Natural killer cell treated with Interleukin-12 subunit alpha and Interleukin-12 subunit beta and Interleukin-15 and Interleukin-18, amount 100 ng/mL, for 72 hours (primary cell): ENCODE measurements around the gene PGK1. TPM values are rescaled to one million over a fixed set of nuclear protein-coding genes. Genes with fewer than 3 reads are reported as not detected.

Experiments
- ATAC-seq, 2 donors: fragments of 150-1000 bp; cut with Tn5 transposase in 1 of 2; sonication (Bioruptor Pico), chemical (Tn5 transposase) in 1 of 2; 2 replicates each; pipeline ENCODE4 v1.10.0; 2021
- DNase-seq: peaks from one replicate; pipeline ENCODE4 v3.0.0; 2022; ENCODE audit warnings: low spot score
- H3K27ac Mint-ChIP-seq, 2 donors: 1 replicate in 1 of 2; 2 replicates in 1 of 2; pipeline ENCODE4 v1.8.0; 2022; ENCODE audit warnings: mixed read lengths in 2 of 2, mild to moderate bottlenecking in 1 of 2, moderate library complexity in 1 of 2
- H3K27me3 Mint-ChIP-seq, 2 donors: 1 replicate in 1 of 2; 2 replicates in 1 of 2; pipeline ENCODE4 v1.8.0; 2022; ENCODE audit warnings: mixed read lengths in 2 of 2
- H3K36me3 Mint-ChIP-seq: one replicate; pipeline ENCODE4 v1.8.0; 2022; ENCODE audit warnings: mixed read lengths
- H3K4me1 Mint-ChIP-seq, 2 donors: 1 replicate in 1 of 2; 2 replicates in 1 of 2; pipeline ENCODE4 v1.8.0; 2022; ENCODE audit warnings: low read depth in 2 of 2, mixed read lengths in 2 of 2, mild to moderate bottlenecking in 1 of 2
- H3K4me3 Mint-ChIP-seq: one replicate; pipeline ENCODE4 v1.8.0; 2022; ENCODE audit warnings: mixed read lengths
- H3K9me3 Mint-ChIP-seq: 2 replicates; pipeline ENCODE4 v1.8.0; 2022; ENCODE audit warnings: mixed read lengths
- total RNA-seq, 2 donors: library from RNA; stranded (reverse); gene quantifications; one replicate each; pipeline ENCODE4 v1.2.3, GENCODE V29; 2022

The PGK1 gene
- total RNA-seq, 2 donors from 2014 or later, result 625 to 1,197 TPM

DNA sequence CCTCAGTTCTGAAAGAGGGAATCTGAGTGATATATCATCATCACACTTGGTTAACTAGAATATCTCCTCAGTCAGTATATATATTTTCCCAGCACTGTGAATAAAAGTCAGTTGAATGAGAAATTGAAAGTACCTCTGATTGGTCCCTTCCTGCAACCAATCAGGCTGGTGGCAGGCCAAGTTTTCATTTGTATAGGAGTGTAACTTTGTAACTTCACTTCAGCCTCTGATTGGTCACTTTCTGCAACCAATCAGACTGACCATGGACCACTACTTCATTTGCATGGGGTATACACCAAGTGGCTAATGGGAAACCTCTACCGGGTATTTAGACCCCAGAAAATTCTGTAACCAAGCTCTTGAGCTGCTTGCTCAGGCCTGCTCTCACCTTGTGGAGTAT lies 2.0 kb upstream of the PGK1 start:
- H3K9me3 Mint-ChIP-seq, result peaks cover 3% of the 10 kb centered on the region
- peaks cover 0 to 8% of the 10 kb centered on the region in 2 donors for H3K27me3 Mint-ChIP-seq
- ATAC-seq, result no peak
- H3K4me3 Mint-ChIP-seq, result no peak overlapping the region
- peaks cover 29% of the 10 kb centered on the region for H3K36me3 Mint-ChIP-seq
- peak overlapping the region in 1 of 2 donors; percentile 91 for H3K27ac Mint-ChIP-seq
- no peak for DNase-seq
- peaks cover 23 to 29% of the 10 kb centered on the region in 2 donors for H3K4me1 Mint-ChIP-seq

DNA sequence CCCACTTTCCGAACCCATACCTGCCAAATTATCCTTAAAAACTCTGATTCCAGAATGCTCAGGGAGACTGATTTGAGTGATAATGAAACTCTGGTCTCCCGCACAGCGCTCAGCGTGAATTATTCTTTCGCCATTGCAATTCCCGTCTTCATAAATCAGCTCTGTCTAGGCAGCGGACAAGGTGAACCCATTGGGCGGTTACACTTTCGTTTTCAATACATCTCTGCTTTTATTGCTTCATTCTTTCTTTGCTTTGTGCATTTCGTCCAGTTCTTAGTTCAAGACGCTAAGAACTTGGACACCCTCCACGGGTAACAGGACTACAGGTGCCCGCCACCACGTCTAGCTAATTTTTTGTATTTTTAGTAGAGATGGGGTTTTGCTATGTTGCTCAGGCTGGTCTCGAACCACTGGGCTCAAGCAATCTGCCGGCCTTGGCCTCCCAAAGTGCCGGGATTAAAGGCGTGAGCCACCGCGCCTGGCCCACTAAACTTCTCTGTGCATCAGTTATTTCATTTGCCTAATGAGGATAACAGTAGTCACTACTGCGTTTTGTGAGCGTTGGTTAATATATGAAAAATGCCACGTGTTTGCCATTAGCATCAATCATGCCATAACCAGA lies 936 bp upstream of the PGK1 start:
- Mint-ChIP-seq H3K27ac (peak overlapping the region; percentile 84 to 91), H3K4me3 (peak overlapping the region; percentile 98), H3K9me3 (peaks cover 3% of the 10 kb centered on the region), H3K4me1 (peaks cover 31 to 40% of the 10 kb centered on the region in 2 donors), H3K27me3 (peaks cover 0 to 3% of the 10 kb centered on the region in 2 donors), H3K36me3 (peaks cover 37% of the 10 kb centered on the region)
- ATAC-seq (no peak), DNase-seq (no peak)

DNA sequence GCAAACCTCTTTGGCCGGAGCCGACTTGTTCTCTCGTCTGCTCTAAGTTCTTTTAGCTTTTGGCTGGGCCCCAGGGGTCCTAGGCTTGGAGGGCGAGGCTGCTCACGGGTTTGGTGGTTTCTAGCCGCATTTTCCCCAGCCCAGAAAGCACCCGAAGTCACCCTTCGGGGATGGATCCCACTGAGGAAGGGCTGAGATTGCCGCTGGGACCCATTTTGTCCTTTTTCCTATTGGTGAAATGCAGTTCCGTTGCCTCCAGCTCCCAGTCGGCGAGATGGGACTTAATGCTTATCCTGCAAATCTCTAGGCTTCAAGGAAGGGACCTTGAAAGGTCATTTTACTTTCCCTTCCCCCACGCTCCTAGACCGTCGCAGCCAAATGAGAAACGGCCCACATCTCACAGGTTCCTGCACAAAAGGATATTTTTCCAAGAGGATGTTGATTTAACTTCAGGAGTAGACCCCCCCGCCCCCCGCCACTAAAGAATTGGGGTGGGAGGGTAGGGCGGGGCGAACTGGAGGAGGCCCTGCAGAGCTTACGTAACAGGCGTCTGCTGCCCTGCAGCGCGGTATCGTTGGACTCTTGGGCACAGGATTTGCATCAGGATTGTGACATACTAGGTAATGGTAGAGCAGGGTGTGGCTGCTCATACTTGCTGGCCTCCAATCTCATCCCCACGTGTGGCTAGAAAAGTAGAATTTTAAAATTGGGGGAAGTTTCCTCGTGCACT lies 564 bp downstream of the PGK1 start:
- Mint-ChIP-seq H3K9me3 (peaks cover 3% of the 10 kb centered on the region), H3K4me1 (peaks cover 36 to 48% of the 10 kb centered on the region in 2 donors), H3K27me3 (peaks cover 0 to 3% of the 10 kb centered on the region in 2 donors), H3K4me3 (peak overlapping the region; percentile 98), H3K27ac (peak overlapping the region; percentile 84 to 91), H3K36me3 (peaks cover 37% of the 10 kb centered on the region)
- DNase-seq (no peak), ATAC-seq (peak; percentile 34 to 49)

DNA sequence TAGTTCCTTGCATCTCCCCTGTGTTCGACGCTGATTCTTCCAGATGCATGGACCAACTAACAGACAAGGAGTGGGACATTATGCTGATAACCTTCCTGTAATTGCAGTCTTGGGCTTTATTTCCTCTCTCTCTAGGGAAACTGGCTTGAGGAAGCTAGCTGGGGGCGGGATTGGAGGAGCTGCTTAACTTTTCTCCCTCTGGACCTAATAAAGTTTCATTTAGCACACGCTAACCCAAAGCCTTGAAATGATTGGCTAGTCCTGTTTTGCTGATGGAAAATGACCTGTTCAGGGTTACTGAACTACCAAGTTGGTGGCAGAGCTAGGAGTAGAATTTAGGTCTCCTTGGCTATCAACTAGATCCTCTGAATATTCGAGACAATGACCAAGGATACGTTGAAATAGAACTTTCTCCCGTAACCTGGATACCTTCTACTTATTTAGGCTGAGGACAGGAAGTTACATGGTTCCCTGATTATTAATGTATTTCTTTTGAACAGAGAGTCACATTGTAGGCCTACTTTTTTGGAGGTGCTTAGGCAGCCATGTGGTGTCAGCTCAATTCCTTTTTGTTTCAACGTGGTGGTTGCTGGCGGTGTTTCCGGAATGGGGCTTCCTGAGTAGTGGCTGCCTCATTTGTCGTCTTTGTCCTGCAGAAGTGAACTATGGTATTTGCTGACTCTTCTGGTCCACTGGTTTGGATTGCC lies 2.0 kb downstream of the PGK1 start:
- Mint-ChIP-seq H3K27me3 (peaks cover 0 to 3% of the 10 kb centered on the region in 2 donors), H3K9me3 (peaks cover 3% of the 10 kb centered on the region), H3K36me3 (peaks cover 37% of the 10 kb centered on the region), H3K4me1 (peaks cover 38 to 51% of the 10 kb centered on the region in 2 donors), H3K27ac (peak overlapping the region; percentile 84 to 91), H3K4me3 (peak overlapping the region; percentile 98)
- DNase-seq (no peak), ATAC-seq (no peak)

DNA sequence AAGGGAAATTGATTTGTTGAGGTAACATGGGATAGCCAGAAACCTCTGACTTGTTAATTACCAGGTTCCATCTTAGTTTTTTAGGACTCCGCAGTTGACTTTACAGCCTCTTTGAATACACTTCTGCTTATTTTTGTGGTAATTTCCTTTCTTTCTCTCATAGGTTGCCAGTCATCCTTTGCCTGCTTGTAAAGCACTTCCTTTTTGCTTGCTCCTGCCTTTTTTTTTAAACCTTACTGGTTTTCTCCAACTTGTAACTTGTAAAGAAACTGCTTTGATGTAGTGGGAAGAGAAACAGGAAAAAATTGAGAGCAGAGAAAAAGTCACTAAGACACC lies 2.6 kb downstream of the PGK1 start:
- no peak for DNase-seq
- H3K9me3 Mint-ChIP-seq, result peaks cover 3% of the 10 kb centered on the region
- H3K27me3 Mint-ChIP-seq, result peaks cover 0 to 3% of the 10 kb centered on the region in 2 donors
- peak overlapping the region; percentile 84 to 91 for H3K27ac Mint-ChIP-seq
- no peak for ATAC-seq
- peak overlapping the region; percentile 98 for H3K4me3 Mint-ChIP-seq
- peaks cover 37% of the 10 kb centered on the region for H3K36me3 Mint-ChIP-seq
- peaks cover 38 to 51% of the 10 kb centered on the region in 2 donors for H3K4me1 Mint-ChIP-seq

DNA sequence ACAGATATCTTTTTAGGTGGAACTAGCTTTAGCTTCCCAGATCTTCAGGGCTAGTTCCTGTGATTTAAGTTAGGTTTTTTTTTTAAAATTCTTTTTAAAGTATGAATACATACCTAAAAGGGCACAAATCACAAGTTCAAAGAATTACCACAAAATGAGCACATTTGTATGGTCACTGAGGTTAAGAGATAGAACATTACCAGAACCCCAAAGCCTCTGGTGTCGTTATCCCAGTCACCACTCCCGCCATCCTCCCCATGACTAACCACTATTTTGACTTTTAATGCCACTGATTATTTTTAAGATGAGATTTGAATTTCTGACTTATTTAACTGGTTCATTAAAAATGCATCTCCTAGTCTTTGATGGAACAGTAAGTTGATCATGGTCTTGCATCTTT lies 5.4 kb downstream of the PGK1 start:
- ATAC-seq (peak in 1 of 2 donors; percentile 51), DNase-seq (no peak)
- peaks cover 31% of the 10 kb centered on the region for H3K36me3 Mint-ChIP-seq
- H3K4me1 Mint-ChIP-seq, result peaks cover 28 to 47% of the 10 kb centered on the region in 2 donors
- peak overlapping the region; percentile 98 for H3K4me3 Mint-ChIP-seq
- H3K27ac Mint-ChIP-seq, result peak overlapping the region in 1 of 2 donors; percentile 61
- peaks cover 0 to 3% of the 10 kb centered on the region in 2 donors for H3K27me3 Mint-ChIP-seq
- H3K9me3 Mint-ChIP-seq, result no peaks in the 10 kb centered on the region

DNA sequence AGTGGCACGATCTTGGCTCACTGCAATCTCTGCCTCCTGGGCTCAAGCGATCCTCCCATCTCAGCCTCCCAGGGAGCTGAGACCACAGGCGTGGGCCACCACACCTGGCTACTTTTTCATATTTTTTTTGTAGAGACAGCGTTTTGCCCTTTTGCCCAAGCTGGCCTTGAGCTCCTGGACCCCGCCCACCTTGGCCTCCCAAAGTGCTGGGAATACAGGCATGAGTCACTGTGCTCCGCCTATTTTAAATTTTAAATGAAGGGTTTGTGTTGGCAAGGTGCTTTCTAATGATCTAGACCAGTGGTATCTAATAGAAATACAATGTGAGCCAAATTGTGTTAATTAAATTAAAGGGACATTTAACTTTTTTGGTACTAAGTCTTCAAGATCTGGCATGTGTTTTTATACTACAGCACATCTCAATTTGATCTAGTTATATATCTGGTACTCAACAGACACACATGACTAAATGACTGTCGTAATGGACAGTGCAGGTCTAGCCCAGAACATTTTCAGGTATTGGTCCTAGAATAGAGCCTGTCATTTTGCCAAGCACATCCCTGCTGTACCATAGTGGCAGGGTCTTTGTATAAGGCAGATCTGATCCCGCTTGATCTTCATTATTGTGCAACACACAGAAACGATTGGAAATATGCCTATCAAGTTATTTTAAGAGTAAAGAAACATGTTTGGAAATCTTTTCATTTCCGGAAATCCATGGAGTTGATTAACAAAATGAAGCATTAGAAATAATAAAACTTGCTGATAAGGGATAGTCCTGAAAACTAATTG lies 7.3 kb downstream of the PGK1 start:
- Mint-ChIP-seq H3K4me3 (no peak overlapping the region), H3K27me3 (no peaks in the 10 kb centered on the region), H3K36me3 (peaks cover 16% of the 10 kb centered on the region), H3K9me3 (no peaks in the 10 kb centered on the region), H3K27ac (no peak overlapping the region), H3K4me1 (peaks cover 19 to 34% of the 10 kb centered on the region in 2 donors)
- DNase-seq (no peak), ATAC-seq (no peak)

DNA sequence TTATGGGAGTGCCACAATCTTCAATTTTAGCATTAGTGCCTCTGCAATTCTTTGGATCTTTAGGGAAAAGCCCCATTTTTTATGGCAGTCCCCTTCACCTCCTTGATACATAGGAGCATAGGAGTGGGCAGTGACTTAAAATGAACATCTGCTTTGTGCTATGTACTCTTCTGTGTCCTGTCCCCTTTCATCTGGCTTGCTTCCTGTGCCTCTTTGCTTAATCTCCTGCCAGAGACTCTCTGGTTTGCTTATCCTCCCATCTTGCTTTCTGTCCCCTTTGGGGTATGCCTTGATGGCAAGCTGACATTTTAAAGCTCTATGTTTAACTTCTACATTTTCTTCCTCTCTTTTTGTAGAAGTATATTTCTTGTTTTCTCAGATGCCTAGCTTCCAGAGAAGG lies 12.3 kb downstream of the PGK1 start:
- Mint-ChIP-seq H3K27me3 (peaks cover 0 to 4% of the 10 kb centered on the region in 2 donors), H3K4me3 (no peak overlapping the region), H3K4me1 (peaks cover 11% of the 10 kb centered on the region in 2 donors), H3K27ac (peak overlapping the region; percentile 24 to 46), H3K9me3 (no peaks in the 10 kb centered on the region), H3K36me3 (peaks cover 20% of the 10 kb centered on the region)
- ATAC-seq (no peak), DNase-seq (no peak)

DNA sequence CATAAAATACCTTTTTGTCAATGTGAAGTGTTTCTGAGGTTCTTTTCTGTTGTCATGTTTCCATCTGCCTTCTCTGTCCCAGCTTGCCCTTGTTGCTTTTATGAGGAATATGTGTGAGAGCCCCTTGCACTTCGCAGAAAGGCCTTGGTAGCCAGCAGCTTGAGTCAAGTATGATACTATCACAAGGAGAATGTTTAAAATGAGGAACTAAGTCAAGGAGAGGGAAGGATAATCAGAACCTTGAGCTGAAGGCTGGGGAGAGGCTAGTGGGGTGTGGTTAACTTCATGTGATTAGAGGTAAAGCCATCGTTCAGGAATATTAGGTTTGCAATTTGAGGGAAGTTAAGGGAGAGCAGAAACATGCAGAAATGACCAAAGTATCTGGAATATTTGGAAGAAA lies 12.7 kb downstream of the PGK1 start:
- Mint-ChIP-seq H3K4me1 (peaks cover 11 to 12% of the 10 kb centered on the region in 2 donors), H3K4me3 (no peak overlapping the region), H3K9me3 (no peaks in the 10 kb centered on the region), H3K36me3 (peaks cover 22% of the 10 kb centered on the region), H3K27me3 (peaks cover 0 to 4% of the 10 kb centered on the region in 2 donors), H3K27ac (peak overlapping the region; percentile 24 to 46)
- no peak for ATAC-seq
- no peak for DNase-seq

DNA sequence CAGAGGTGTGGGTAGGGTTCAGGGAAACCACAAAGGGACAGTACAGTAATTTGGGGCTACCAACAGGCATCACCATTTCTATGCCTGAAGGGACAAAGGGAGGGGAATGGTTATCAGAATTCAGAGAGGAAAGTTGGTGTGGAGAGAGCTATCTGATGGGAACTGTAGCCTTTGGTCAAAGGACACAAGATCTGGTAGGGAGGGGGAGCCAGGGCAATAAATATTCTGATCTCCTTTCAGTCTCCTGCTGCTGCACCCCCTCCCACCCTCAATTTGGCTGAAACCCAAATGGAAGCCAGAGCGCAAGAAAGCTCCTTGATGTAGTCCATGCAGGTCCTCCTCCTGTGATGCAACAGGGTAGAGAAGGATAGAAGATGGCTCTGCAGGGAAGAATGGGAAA lies 14.6 kb downstream of the PGK1 start:
- H3K4me3 Mint-ChIP-seq, result no peak overlapping the region
- DNase-seq (no peak), ATAC-seq (no peak)
- H3K4me1 Mint-ChIP-seq, result peaks cover 9 to 16% of the 10 kb centered on the region in 2 donors
- H3K9me3 Mint-ChIP-seq, result no peaks in the 10 kb centered on the region
- peaks cover 28% of the 10 kb centered on the region for H3K36me3 Mint-ChIP-seq
- H3K27ac Mint-ChIP-seq, result no peak overlapping the region
- H3K27me3 Mint-ChIP-seq, result peaks cover 0 to 4% of the 10 kb centered on the region in 2 donors

DNA sequence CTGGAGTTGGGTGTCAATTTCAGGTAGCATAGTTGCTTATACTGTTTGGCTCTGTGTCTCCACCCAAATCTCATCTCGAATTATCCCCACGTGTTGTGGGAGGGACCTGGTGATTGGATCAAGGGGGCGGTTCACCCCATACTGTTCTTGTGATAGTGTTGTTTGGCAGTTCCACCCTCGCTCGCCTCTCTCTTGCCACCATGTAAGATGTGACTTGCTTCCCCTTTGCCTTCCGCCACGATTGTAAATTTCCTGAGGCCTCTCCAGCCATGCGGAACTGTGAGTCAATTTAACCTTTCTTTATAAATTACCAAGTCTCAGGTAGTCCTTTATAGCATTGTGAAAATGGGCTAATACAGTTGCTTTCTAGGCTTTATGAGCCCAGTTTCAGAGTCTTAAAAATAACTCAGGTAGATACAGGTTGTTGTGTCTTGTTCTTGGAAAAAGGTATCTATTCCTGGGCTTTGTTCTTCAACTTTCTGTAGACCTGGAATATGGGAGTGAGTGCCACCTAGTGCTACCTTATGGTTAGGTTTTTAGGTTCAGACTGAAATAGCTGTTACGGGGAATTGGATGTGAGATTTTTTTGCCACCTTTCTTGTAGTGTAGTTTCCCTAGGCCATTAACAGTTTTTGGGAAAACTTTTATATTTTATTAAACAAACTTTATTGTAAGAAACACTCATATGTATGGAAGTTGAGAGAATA lies 15.6 kb downstream of the PGK1 start:
- no peak for ATAC-seq

DNA sequence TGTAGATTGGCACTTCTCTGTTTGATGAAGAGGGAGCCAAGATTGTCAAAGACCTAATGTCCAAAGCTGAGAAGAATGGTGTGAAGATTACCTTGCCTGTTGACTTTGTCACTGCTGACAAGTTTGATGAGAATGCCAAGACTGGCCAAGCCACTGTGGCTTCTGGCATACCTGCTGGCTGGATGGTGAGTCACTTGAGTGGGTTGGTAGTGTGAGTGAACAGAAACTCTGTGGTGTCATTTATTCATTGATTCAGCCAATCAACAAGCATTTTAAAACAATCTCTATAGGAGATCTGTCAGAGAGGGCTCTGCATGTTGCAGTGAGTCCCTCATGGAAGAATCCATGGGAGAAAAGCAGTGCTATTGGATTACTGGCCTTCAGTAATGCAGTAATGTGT lies 19.1 kb downstream of the PGK1 start:
- Mint-ChIP-seq H3K27ac (no peak overlapping the region), H3K9me3 (no peaks in the 10 kb centered on the region), H3K4me3 (no peak overlapping the region), H3K27me3 (no peaks in the 10 kb centered on the region), H3K4me1 (peaks cover 0 to 8% of the 10 kb centered on the region in 2 donors), H3K36me3 (peaks cover 23% of the 10 kb centered on the region)
- DNase-seq, result no peak
- no peak for ATAC-seq

More for the DNA sequence above, 15.6 kb downstream of the PGK1 start:
- Mint-ChIP-seq H3K36me3 (peaks cover 33% of the 10 kb centered on the region), H3K9me3 (no peaks in the 10 kb centered on the region), H3K4me3 (no peak overlapping the region), H3K27ac (no peak overlapping the region), H3K4me1 (peaks cover 5 to 16% of the 10 kb centered on the region in 2 donors), H3K27me3 (peaks cover 0 to 4% of the 10 kb centered on the region in 2 donors)
- no peak for DNase-seq

DNA sequence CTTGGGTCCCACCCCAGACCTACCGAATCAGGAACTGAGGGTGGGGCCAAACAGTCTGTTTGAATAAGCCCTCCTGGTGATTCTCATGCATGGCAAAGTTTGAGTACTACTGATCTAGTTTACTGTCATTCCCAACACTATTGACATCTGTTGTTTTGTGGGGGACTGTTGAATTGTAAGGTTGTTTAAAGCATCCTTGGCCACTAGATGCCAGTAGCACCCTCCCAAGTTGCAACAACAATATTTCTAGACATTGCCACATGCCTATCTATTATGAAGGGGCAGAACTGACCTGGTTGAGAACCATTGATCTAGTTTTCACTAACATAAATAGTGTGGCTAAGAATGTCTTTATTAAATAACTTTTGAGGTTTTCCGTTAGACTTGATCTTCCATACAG lies 20.3 kb downstream of the PGK1 start:
- Mint-ChIP-seq H3K27ac (no peak overlapping the region), H3K9me3 (no peaks in the 10 kb centered on the region), H3K4me3 (no peak overlapping the region), H3K27me3 (no peaks in the 10 kb centered on the region), H3K36me3 (peaks cover 25% of the 10 kb centered on the region), H3K4me1 (peaks cover 0 to 8% of the 10 kb centered on the region in 2 donors)
- ATAC-seq (no peak), DNase-seq (no peak)
